ENCODE data around the gene OPTC.

Gene OPTC

GRCh38 chr1:203537806-203538464 is 44.0 kb downstream of the OPTC start:
- DNase-seq (ENCODE audit: low spot score) = no peak
- no peak for TF ChIP-seq CTCF (IDR thresholded peaks at IDR 0.05; ENCODE audit: extremely low read depth, insufficient read depth, missing control alignments)
- in situ Hi-C loops (cut with MboI; ENCODE audit: low pct_unique_long_range_greater_than_20kb, low sequenced_read_pairs, unreplicated experiment) = no loop called here

GRCh38 chr1:203538726-203539125 is 44.8 kb downstream of the OPTC start:
- no peak for TF ChIP-seq CTCF (IDR thresholded peaks at IDR 0.05; ENCODE audit: extremely low read depth, insufficient read depth, missing control alignments)
- in situ Hi-C loops (cut with MboI; ENCODE audit: low pct_unique_long_range_greater_than_20kb, low sequenced_read_pairs, unreplicated experiment) = no loop called here
- no peak for DNase-seq (ENCODE audit: low spot score)

- DNase-seq (ENCODE audit: low spot score) = no peak
- in situ Hi-C loops (cut with MboI; ENCODE audit: low pct_unique_long_range_greater_than_20kb, low sequenced_read_pairs, unreplicated experiment) = no loop called here
- no peak for TF ChIP-seq CTCF (IDR thresholded peaks at IDR 0.05; ENCODE audit: extremely low read depth, insufficient read depth, missing control alignments)
Measured at GRCh38 chr1:203539831-203540546, 46.0 kb downstream of the OPTC start.

GRCh38 chr1:203544485-203544884 is 50.5 kb downstream of the OPTC start:
- DNase-seq (ENCODE audit: low spot score) = no peak
- TF ChIP-seq CTCF (IDR thresholded peaks at IDR 0.05; ENCODE audit: extremely low read depth, insufficient read depth, missing control alignments) = no peak
- in situ Hi-C loops (cut with MboI; ENCODE audit: low pct_unique_long_range_greater_than_20kb, low sequenced_read_pairs, unreplicated experiment) = no loop called here

- DNase-seq (ENCODE audit: low spot score) = no peak
- no peak for TF ChIP-seq CTCF (IDR thresholded peaks at IDR 0.05; ENCODE audit: extremely low read depth, insufficient read depth, missing control alignments)
- in situ Hi-C loops (cut with MboI; ENCODE audit: low pct_unique_long_range_greater_than_20kb, low sequenced_read_pairs, unreplicated experiment) = no loop called here
Measured at GRCh38 chr1:203544978-203545816, 51.2 kb downstream of the OPTC start.

GRCh38 chr1:203546274-203546673 is 52.3 kb downstream of the OPTC start:
- in situ Hi-C loops (cut with MboI; ENCODE audit: low pct_unique_long_range_greater_than_20kb, low sequenced_read_pairs, unreplicated experiment) = no loop called here
- TF ChIP-seq CTCF (IDR thresholded peaks at IDR 0.05; ENCODE audit: extremely low read depth, insufficient read depth, missing control alignments) = no peak
- DNase-seq (ENCODE audit: low spot score) = no peak

All from GM13977 (cell line).